Aorta (tissue), 5 donors: Measurements from ENCODE around the gene ROBO2. TPM values are rescaled to one million over a fixed set of nuclear protein-coding genes. Genes with fewer than 3 reads are reported as not detected.

Source experiments
- ATAC-seq: fragments of 200-7000 bp; cut with Tn5 transposase; one replicate; pipeline ENCODE4 v1.9.1; 2022; ENCODE audit warnings: moderate library complexity; ENCODE audit not compliant: low FRiP score
- DNase-seq, 2 donors: peaks; one replicate each; pipeline ENCODE4 v3.0.0-alpha.2; 2020
- H3K27ac ChIP-seq, 2 donors: one replicate each; pipeline ENCODE4 v1.5.1; 2013; ENCODE audit warnings: low read length in 2 of 2, mild to moderate bottlenecking in 2 of 2, moderate library complexity in 2 of 2, control low read depth in 1 of 2, inconsistent platforms in 1 of 2, low read depth in 1 of 2
- H3K27me3 ChIP-seq, 2 donors: one replicate each; pipeline ENCODE4 v1.6.1; 2013; ENCODE audit warnings: control low read depth in 1 of 2, low read length in 1 of 2, mild to moderate bottlenecking in 1 of 2, moderate library complexity in 1 of 2; ENCODE audit not compliant: insufficient read depth in 2 of 2, control insufficient read depth in 1 of 2
- H3K36me3 ChIP-seq, 2 donors: one replicate each; pipeline ENCODE4 v1.6.1; 2013; ENCODE audit warnings: control low read depth in 1 of 2, low read length in 1 of 2, mild to moderate bottlenecking in 1 of 2; ENCODE audit not compliant: insufficient read depth in 2 of 2, control insufficient read depth in 1 of 2
- H3K4me1 ChIP-seq, 2 donors: one replicate each; pipeline ENCODE4 v1.6.1; 2013; ENCODE audit warnings: low read length in 2 of 2, control low read depth in 1 of 2, mild to moderate bottlenecking in 1 of 2, moderate library complexity in 1 of 2; ENCODE audit not compliant: insufficient read depth in 2 of 2, control insufficient read depth in 1 of 2
- H3K4me3 ChIP-seq, 2 donors: one replicate each; pipeline ENCODE4 v1.5.1; 2013; ENCODE audit warnings: low read length in 2 of 2, control low read depth in 1 of 2, mild to moderate bottlenecking in 1 of 2
- H3K9me3 ChIP-seq: one replicate; pipeline ENCODE4 v1.6.1; 2013; ENCODE audit warnings: mild to moderate bottlenecking, low read length; ENCODE audit not compliant: control insufficient read depth
- WGBS, 2 donors: extraction: QIAGEN DNeasy Blood & Tissue Kit; methylation state at CpG; one replicate each; pipeline ENCODE4 v1.1.7; 2013; 5-methylcytosine and 5-hydroxymethylcytosine counted together
- intact Hi-C, 2 donors: fragments of 100-400 bp; cut with DNase I; formaldehyde crosslinking; loops; one replicate each; pipeline versions ENCODE4 v1.14.2 to v1.15.0; 2022
- polyA plus RNA-seq, 2 donors: library from polyadenylated mRNA; stranded (reverse); fragments of 200-250 nt; gene quantifications; one replicate each; pipeline ENCODE4 v1.2.3, GENCODE V29; 2013
- total RNA-seq, 2 donors: library from RNA; stranded (reverse); fragmentation: NEBNext Ultra II Directional; extraction: Animal tissue kit (Norgen Biotek cat#: 25700); gene quantifications; one replicate each; pipeline ENCODE4 v1.2.1, GENCODE V29; 2021
- donor health status: healthy with polysubstance abuse.
- donor health status: Bipolar disorder and iron deficiency.
- donor health status: DM: no; HTN: no; CAD: no.
- donor health status: DM: no; HTN: no; CAD: no.
- donor health status: DM: yes; HTN: yes; CAD: no.

Gene ROBO2
- total and polyA plus RNA-seq, 4 donors = 0.05 to 1.3 (median 0.58) TPM

DNA sequence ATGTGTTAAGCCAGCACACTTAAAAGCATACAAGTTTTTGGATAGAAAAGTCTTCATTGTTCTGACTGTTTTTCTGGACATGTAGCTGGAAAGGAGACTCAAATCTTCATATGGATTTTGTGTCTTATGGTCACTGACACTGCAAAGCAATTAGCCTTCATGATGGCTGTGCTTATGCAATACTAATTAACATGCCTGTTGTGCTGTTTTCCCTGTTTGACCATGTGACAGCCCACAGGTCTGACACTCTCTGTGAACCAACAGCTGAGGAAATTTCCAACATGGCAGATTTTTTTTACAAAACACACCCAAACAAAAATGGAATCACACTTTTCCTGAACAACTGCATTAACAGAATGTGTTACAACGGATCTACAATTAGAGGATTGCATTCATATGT is 248.4 kb downstream of the ROBO2 start:
- no peaks in the 10 kb centered on the region for H3K9me3 ChIP-seq
- no peaks in the 10 kb centered on the region for H3K4me1 ChIP-seq
- H3K27me3 ChIP-seq = no peaks in the 10 kb centered on the region
- no peak overlapping the region for H3K27ac ChIP-seq
- no peak for DNase-seq
- ATAC-seq = no peak
- H3K4me3 ChIP-seq = no peak overlapping the region
- intact Hi-C loops = no loop called here
- 74 to 85% methylated on average over 1 of the region's 1 CpG for WGBS, 2 donors
- no peaks in the 10 kb centered on the region for H3K36me3 ChIP-seq

DNA sequence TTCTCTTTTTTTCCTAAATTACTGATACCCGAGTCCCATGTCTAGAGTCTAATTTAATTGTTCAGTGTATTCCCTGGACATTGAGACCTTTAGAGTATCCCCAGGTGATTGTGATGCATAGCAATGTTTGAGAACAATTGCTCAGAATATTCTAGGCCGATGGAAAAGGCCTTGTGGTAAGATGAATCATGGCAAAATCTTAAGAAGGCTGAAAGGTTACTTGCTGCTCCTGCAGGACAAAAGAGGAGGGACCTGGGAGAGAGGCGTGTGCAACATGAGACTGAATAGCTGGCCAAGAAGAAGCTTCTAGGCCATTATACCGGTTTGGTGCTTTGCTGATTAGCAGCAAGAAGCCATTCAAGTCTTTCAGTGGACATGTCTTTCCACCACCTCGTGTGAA is 256.6 kb downstream of the ROBO2 start:
- H3K27me3 ChIP-seq = no peaks in the 10 kb centered on the region
- DNase-seq = no peak
- no peak overlapping the region for H3K4me3 ChIP-seq
- H3K36me3 ChIP-seq = no peaks in the 10 kb centered on the region
- intact Hi-C loops = no loop called here
- H3K9me3 ChIP-seq = peaks cover 1% of the 10 kb centered on the region
- 83 to 89% methylated on average over 5 of the region's 5 CpGs for WGBS, 2 donors
- no peaks in the 10 kb centered on the region for H3K4me1 ChIP-seq
- ATAC-seq = no peak
- H3K27ac ChIP-seq = no peak overlapping the region

DNA sequence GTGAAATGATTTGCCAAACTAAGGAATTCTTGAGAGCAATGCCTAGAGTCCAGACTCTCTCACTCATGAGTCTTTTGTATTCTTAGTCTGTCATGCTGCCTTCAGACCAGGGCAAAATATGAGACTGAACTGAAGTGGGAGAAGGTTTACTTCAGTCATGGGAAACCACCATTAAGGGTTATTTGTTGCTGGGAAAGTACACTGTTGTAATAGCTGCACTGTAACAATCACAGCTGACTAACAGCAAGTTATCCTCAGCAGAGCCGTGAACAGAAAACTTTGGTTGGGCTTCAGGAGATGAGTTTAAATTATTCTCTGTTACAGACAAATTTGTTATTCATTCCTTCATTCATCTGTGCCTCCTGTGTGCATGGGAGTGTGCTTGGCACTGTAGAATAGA is 258.5 kb downstream of the ROBO2 start:
- H3K4me3 ChIP-seq = no peak overlapping the region
- H3K36me3 ChIP-seq = no peaks in the 10 kb centered on the region
- H3K27me3 ChIP-seq = no peaks in the 10 kb centered on the region
- H3K27ac ChIP-seq = no peak overlapping the region
- H3K9me3 ChIP-seq = peaks cover 1% of the 10 kb centered on the region
- H3K4me1 ChIP-seq = no peaks in the 10 kb centered on the region
- intact Hi-C loops = no loop called here
- no peak for DNase-seq
- no peak for ATAC-seq
- WGBS, 2 donors = 26 to 31% methylated on average over 1 of the region's 1 CpG

DNA sequence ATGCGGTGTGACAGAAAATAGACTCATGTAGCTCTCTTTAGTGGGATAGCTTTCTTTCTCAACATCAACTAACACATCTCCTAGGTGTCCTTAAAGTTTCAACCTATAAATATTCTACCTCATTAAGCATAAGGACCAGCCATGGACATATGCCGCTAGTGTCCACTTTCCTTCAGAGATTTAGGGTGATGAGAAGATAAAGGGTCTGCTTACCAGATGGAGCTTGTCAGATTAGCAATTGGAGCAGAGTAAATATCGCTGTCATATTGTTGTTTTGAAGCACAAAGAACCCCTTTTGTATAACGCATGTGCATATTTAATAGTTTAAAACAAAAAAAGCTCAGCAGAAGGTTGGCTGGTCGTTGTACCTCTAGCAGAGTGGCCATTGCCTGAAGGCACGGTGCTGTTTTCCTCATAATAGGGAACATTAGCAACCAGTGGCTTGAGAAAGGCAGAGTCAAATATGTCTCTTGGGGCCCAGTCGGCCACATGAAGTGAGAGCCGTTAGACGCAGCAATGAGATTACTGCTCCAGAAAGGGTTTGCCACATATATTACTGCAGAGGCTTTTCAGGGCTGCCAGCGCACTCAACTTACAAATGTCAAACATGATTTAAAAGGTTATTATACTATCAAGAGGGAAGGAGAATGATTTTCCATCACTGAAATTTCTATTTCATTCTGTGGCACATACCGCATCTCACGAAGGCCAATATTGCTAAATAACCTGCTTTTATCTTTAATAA is 264.2 kb downstream of the ROBO2 start:
- 59 to 70% methylated on average over 12 of the region's 12 CpGs for WGBS, 2 donors
- H3K27me3 ChIP-seq = no peaks in the 10 kb centered on the region
- intact Hi-C loops = no loop called here
- H3K9me3 ChIP-seq = no peaks in the 10 kb centered on the region
- H3K4me3 ChIP-seq = no peak overlapping the region
- DNase-seq (no peak), ATAC-seq (no peak)
- no peak overlapping the region for H3K27ac ChIP-seq
- H3K36me3 ChIP-seq = no peaks in the 10 kb centered on the region
- H3K4me1 ChIP-seq = no peaks in the 10 kb centered on the region

DNA sequence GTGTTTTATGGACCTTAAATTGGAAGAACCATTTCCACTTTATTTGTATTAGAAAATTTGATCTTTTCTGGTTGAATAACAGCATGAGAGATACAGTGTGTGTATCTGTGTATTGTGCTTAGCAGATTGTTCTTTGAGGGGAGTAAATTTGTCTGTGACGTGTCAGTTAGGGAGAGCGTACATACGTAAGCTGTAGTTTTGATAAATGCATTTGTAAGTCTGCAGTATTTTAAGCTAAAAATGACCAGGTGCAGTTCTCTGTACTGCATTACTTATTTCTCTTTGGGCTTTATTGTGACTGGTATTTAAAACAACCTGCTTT is 264.8 kb downstream of the ROBO2 start:
- no peak for DNase-seq
- intact Hi-C loops = no loop called here
- Histone ChIP-seq H3K4me1 (no peaks in the 10 kb centered on the region), H3K9me3 (no peaks in the 10 kb centered on the region), H3K36me3 (no peaks in the 10 kb centered on the region), H3K4me3 (no peak overlapping the region), H3K27me3 (no peaks in the 10 kb centered on the region), H3K27ac (no peak overlapping the region)
- ATAC-seq = no peak
- WGBS, 2 donors = 32 to 74% methylated on average over 3 of the region's 3 CpGs

DNA sequence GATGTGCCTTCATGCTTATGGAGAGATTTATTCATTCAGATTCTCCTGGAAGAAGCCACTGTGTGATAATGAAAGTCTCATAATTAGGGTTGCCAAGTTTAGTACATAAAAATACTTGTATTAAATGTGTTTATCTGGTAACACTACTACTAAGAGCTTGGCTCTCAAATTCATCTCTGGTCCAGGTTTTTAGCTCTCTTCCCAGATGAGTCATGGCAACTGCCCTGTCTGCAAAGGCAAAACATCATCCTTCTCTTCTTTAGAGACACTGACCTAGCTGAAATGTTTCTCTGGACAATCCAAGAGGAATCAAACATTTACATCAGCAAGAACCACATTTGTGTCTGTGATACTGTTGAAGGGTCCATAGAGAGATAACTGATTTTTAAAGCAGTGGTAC is 269.6 kb downstream of the ROBO2 start:
- Histone ChIP-seq H3K36me3 (no peaks in the 10 kb centered on the region), H3K27ac (no peak overlapping the region), H3K9me3 (no peaks in the 10 kb centered on the region), H3K4me3 (no peak overlapping the region), H3K4me1 (peaks cover 0 to 3% of the 10 kb centered on the region in 2 donors), H3K27me3 (no peaks in the 10 kb centered on the region)
- no peak for DNase-seq
- intact Hi-C loops = no loop called here
- ATAC-seq = no peak

DNA sequence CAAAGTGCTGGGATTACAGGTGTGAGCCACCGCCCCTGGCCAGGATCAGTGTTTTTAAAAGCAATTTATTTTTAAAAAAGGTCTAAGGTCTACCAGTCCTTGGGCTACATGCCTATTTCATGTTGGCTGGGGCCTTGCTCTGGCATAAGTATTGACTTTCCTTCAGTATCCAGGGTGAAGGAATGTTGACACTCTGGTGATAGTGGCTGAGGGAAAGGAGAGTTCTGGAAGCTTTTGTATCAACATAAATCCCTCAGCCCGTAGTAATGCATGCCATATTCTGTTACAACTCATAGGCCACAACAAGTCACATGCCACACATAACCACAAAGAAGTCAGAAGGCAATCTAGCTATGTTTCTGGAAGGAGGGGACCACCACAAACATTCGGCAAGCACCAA is 273.9 kb downstream of the ROBO2 start:
- ATAC-seq = no peak
- no peaks in the 10 kb centered on the region for H3K36me3 ChIP-seq

DNA sequence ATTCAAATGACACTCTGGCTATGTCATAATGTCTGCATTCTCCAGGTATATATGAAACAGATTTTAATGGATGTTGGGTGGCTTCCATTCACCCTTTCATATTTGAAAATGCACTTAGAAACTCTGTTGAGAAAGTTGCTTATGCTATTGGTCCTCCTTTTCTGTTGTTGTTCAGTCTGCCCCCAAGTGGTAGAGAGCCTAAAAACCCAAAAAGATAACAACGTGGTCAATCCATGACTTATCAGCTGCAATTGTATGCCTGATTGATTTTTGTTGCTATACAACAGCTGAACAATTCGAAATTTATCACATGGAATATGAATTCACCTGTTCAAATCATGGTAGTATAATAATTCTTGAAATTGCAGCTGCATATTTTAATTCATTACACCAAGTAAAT is 279.8 kb downstream of the ROBO2 start:
- H3K27ac ChIP-seq = no peak overlapping the region
- H3K4me1 ChIP-seq = peaks cover 0 to 2% of the 10 kb centered on the region in 2 donors
- no peaks in the 10 kb centered on the region for H3K27me3 ChIP-seq
- intact Hi-C loops = loop anchor here in 1 of 2 donors (10.0 kb wide), 1 partner anchor 145 kb away; no protein-coding TSS in a partner anchor
- DNase-seq (no peak), ATAC-seq (no peak)
- 49 to 64% methylated on average over 2 of the region's 2 CpGs for WGBS, 2 donors
- H3K36me3 ChIP-seq = no peaks in the 10 kb centered on the region
- no peaks in the 10 kb centered on the region for H3K9me3 ChIP-seq
- H3K4me3 ChIP-seq = no peak overlapping the region

More for the DNA sequence above, 273.9 kb downstream of the ROBO2 start:
- DNase-seq = no peak
- 65 to 66% methylated on average over 3 of the region's 3 CpGs for WGBS, 2 donors
- Histone ChIP-seq H3K9me3 (no peaks in the 10 kb centered on the region), H3K27ac (no peak overlapping the region), H3K27me3 (no peaks in the 10 kb centered on the region), H3K4me3 (no peak overlapping the region), H3K4me1 (peaks cover 0 to 3% of the 10 kb centered on the region in 2 donors)
- intact Hi-C loops = no loop called here

DNA sequence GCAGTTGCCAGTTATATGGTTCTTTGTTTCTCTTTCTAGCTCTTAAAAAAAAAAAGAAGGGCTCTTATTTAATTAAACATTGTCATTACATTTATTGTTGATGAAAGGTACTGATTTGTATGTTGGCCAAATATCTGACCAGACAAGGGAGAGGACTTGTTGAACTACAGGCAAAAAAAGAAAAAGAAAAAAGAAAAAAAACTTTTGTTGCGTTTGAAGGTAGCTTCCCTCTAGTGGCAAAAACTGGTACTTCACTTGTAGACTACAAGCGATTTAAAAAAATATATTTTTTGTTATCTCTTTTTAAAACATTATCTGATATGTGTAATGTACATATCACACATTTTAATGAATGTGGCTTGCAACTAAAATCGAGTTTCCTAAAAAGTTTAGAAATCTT is 280.6 kb downstream of the ROBO2 start:
- Histone ChIP-seq H3K36me3 (no peaks in the 10 kb centered on the region), H3K4me3 (no peak overlapping the region), H3K4me1 (peaks cover 0 to 2% of the 10 kb centered on the region in 2 donors), H3K9me3 (no peaks in the 10 kb centered on the region), H3K27ac (no peak overlapping the region), H3K27me3 (no peaks in the 10 kb centered on the region)
- intact Hi-C loops = loop anchor here in 1 of 2 donors (10.0 kb wide), 1 partner anchor 144 kb away; no protein-coding TSS in a partner anchor
- DNase-seq = no peak
- 10 to 16% methylated on average over 3 of the region's 3 CpGs for WGBS, 2 donors
- no peak for ATAC-seq
